OCI-LY7 (cell line): ENCODE data around the gene AIP. TPM values are rescaled to one million over a fixed set of nuclear protein-coding genes. Genes with fewer than 3 reads are reported as not detected.

Experiments used
- BruUV-seq: library from RNA; stranded (reverse); fragments of 400-500 nt; replicated peaks from 2 replicates; lab custom pipeline; 2021; lab: Mats Ljungman, UMichigan
- CTCF ChIA-PET: fragments of 300-600 bp; sonication (Branson Sonifier 250); formaldehyde crosslinking; loops from one replicate; lab custom pipeline; 2022; ENCODE audit warnings: antibody characterized with exemption; ENCODE audit not compliant: unreplicated experiment; lab: Charles Lee
- POLR2A ChIA-PET: fragments of 300-600 bp; sonication (Branson Sonifier 250); formaldehyde crosslinking; loops from one replicate; lab custom pipeline; 2022; ENCODE audit warnings: antibody characterized with exemption; lab: Charles Lee
- DNase-seq: peaks from one replicate; pipeline ENCODE4 v3.0.0-alpha.2; 2015; ENCODE audit warnings: low spot score
- H2AFZ ChIP-seq: fragments of 200-600 bp; sonication (generic), shearing (Covaris generic); 2 replicates; pipeline ENCODE4 v1.6.1; 2014; ENCODE audit warnings: mild to moderate bottlenecking, antibody characterized with exemption, low read length, moderate library complexity
- H3K27ac ChIP-seq: fragments of 200-600 bp; sonication (generic); 2 replicates; pipeline ENCODE4 v1.5.1; 2014; ENCODE audit warnings: mixed run types, low read depth, mild to moderate bottlenecking, moderate library complexity, low read length, inconsistent platforms; ENCODE audit not compliant: poor library complexity, severe bottlenecking
- H3K36me3 ChIP-seq: fragments of 200-600 bp; sonication (generic); 2 replicates; pipeline ENCODE4 v1.6.1; 2014; ENCODE audit warnings: mild to moderate bottlenecking, antibody characterized with exemption, low read length, moderate library complexity, mixed read lengths; ENCODE audit not compliant: insufficient read depth
- H3K4me1 ChIP-seq: fragments of 200-600 bp; sonication (generic); 2 replicates; pipeline ENCODE4 v1.5.1; 2014; ENCODE audit warnings: mild to moderate bottlenecking, low read length; ENCODE audit not compliant: insufficient read depth, poor library complexity, severe bottlenecking
- H3K4me2 ChIP-seq: fragments of 200-600 bp; sonication (generic); 2 replicates; pipeline ENCODE4 v1.6.1; 2014; ENCODE audit warnings: mild to moderate bottlenecking, low read length
- H3K4me3 ChIP-seq: fragments of 200-600 bp; sonication (generic); 2 replicates; pipeline ENCODE4 v1.5.1; 2014; ENCODE audit warnings: mild to moderate bottlenecking, low read depth, low read length; ENCODE audit not compliant: poor library complexity, severe bottlenecking
- H3K79me2 ChIP-seq: fragments of 200-600 bp; sonication (generic); 2 replicates; pipeline ENCODE4 v1.6.1; 2016; ENCODE audit warnings: low read depth, mild to moderate bottlenecking, low read length, moderate library complexity, mixed read lengths; ENCODE audit not compliant: insufficient read depth
- H3K9me2 ChIP-seq: fragments of 200-600 bp; sonication (generic); 2 replicates; pipeline ENCODE4 v1.6.1; 2016; ENCODE audit warnings: mild to moderate bottlenecking, low read length, mixed read lengths; ENCODE audit not compliant: insufficient read depth
- H3K9me3 ChIP-seq: fragments of 200-600 bp; sonication (generic); 2 replicates; pipeline ENCODE4 v1.6.1; 2014; ENCODE audit warnings: mild to moderate bottlenecking, mixed run types, low read length, mixed read lengths
- H4K20me1 ChIP-seq: fragments of 200-600 bp; sonication (generic); 2 replicates; pipeline ENCODE4 v1.6.1; 2014; ENCODE audit warnings: mild to moderate bottlenecking, antibody characterized with exemption, low read length, moderate library complexity, mixed read lengths; ENCODE audit not compliant: insufficient read depth
- EZH2phosphoT487 ChIP-seq: fragments of 200-600 bp; sonication (generic); IDR thresholded peaks from 2 replicates; pipeline ENCODE4 v1.6.1; 2018; ENCODE audit warnings: low read depth, borderline replicate concordance, mild to moderate bottlenecking, mixed run types, antibody characterized with exemption, low read length, moderate library complexity, mixed read lengths
- intact Hi-C: fragments of 100-400 bp; cut with micrococcal nuclease; formaldehyde crosslinking; loops from one replicate; pipeline ENCODE4 v1.10.0; 2022; ENCODE audit not compliant: unreplicated experiment
- total RNA-seq, 2 experiments: library from RNA; depleted of rRNA in 1 of 2; stranded (reverse); fragments of >200 nt in 1 of 2; shearing (Covaris generic) in 1 of 2; gene quantifications; 2 replicates each; pipeline ENCODE4 v1.2.3, GENCODE V29; 2014 to 2022
- TF ChIP-seq, protein P1 (sequence below): fragments of 200-600 bp; sonication (generic); conservative IDR thresholded peaks from 2 replicates; pipeline ENCODE4 v1.5.1; 2014; ENCODE audit warnings: mild to moderate bottlenecking, antibody characterized with exemption, low read length, moderate library complexity, mixed read lengths

The AIP gene
- total RNA-seq, 2 experiments from 2014 or later = 112 to 125 TPM

DNA sequence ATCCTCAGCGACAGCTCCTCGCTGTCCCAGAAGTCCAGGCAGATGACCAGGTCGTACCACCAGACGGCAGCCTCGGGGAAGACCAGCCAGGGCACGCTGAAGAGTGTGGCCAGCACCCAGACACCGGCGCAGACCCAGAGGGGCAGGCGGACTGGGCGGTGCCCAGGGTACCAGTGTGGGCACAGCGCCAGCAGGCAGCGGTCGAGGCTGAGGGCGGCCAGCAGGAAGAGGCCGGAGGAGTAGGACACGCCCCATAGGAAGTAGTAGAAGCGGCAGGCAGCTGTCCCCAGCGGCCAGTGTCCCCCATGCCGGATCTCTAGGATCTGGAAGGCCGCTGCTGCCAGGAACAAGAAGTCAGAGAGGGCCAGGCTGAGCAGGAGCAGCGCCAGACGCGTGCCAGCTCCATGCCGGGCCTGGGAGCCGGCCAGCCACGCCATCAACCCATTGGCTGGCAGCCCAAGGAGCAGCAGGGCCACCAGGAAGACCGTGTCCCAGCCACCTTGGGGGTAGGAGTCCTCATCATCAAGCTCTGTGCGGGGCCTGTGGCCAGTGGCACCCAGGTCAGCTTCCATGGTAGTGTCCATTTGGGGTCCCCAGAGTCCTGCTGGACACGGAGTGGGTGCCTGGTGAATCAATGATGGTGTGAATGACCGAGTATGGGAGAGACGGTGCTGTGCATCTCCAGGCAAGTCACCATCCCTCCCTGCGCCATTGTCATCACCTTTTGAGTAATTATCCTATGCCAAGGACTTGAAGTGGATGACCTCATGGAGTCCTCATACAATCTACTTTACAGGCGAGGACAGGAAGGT lies 30.5 kb upstream of the AIP start, which contains the start of gene GPR152:
TSS of gene GPR152 (minus strand) at position 589 of the 812 bp plus-strand sequence. CDS start at position 584, 5 bp downstream.
- Histone ChIP-seq H3K79me2 (no peaks in the 10 kb centered on the region), H3K9me3 (no peaks in the 10 kb centered on the region), H3K4me3 (no peak within 1 kb of the TSS), H3K36me3 (no peaks in the 10 kb centered on the region), H3K4me1 (peaks cover 39% of the 10 kb centered on the region), H3K27ac (no peak within 1 kb of the TSS), H3K9me2 (no peaks in the 10 kb centered on the region), H2AFZ (no peak within 1 kb of the TSS), H4K20me1 (no peaks in the 10 kb centered on the region), H3K4me2 (no peak within 1 kb of the TSS)
- BruUV-seq = no TSS peak
- ChIA-PET CTCF (no interaction called here), POLR2A (interaction anchor here (0.6 kb wide), 1 partner anchor 11 kb away, joined by 4 read pairs; no protein-coding TSS in a partner anchor)
- intact Hi-C loops = no loop called here
- TF ChIP-seq, protein P1, sequence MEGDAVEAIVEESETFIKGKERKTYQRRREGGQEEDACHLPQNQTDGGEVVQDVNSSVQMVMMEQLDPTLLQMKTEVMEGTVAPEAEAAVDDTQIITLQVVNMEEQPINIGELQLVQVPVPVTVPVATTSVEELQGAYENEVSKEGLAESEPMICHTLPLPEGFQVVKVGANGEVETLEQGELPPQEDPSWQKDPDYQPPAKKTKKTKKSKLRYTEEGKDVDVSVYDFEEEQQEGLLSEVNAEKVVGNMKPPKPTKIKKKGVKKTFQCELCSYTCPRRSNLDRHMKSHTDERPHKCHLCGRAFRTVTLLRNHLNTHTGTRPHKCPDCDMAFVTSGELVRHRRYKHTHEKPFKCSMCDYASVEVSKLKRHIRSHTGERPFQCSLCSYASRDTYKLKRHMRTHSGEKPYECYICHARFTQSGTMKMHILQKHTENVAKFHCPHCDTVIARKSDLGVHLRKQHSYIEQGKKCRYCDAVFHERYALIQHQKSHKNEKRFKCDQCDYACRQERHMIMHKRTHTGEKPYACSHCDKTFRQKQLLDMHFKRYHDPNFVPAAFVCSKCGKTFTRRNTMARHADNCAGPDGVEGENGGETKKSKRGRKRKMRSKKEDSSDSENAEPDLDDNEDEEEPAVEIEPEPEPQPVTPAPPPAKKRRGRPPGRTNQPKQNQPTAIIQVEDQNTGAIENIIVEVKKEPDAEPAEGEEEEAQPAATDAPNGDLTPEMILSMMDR = no peak
- no peak for TF ChIP-seq EZH2phosphoT487
- no peak for DNase-seq

DNA sequence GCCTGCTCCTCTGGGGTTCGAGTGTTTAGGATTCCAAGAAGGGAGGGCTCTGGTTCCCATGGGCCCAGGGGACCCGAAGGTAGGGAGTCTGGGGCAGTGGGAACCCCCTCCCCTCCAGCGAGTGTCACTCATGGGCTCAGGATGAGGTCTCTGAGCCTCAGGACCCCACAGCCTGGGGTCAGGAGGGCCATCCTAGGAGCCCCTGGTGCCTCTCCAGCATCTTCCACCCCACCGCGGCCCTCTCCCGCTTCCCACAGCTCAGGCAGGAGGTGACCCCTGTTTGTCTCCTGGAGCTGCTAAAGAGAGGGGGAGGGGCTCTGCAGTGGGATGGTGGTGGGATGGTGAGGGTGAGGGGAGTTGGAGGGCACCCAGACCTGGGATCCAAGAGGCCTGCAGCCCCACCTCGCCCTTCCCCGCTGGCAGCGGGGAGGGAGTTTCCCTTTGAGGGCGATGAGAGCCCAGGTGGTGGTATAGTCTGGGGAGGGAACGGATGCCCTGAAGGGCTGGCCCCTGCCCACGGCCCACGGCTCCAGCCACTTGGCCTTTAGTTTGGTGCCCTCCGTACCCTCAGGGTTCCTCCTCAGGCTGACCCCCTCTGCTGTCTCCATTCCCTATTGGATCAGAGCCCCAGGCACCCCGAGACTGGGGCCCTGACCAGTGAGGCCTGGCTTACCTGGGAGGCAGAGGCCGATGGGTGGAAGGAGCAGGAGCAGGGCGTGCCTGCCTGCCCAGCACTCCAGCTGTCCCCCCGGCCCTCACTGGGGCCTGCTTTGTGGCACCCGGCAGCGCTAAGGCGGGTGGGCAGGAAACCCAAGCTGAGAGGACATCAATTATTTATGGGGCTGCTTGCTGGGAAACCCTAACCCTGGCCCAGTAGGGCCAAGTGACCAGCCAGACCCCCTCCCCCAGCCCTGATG lies 28.8 kb upstream of the AIP start:
- no peaks in the 10 kb centered on the region for H3K36me3 ChIP-seq
- no peaks in the 10 kb centered on the region for H3K79me2 ChIP-seq
- H2AFZ ChIP-seq = no peak overlapping the region
- no peak for DNase-seq
- no TSS peak for BruUV-seq
- intact Hi-C loops = no loop called here
- no peaks in the 10 kb centered on the region for H3K9me2 ChIP-seq
- no peaks in the 10 kb centered on the region for H3K9me3 ChIP-seq
- no peak overlapping the region for H3K4me3 ChIP-seq
- ChIA-PET POLR2A (no interaction called here), CTCF (no interaction called here)
- H3K27ac ChIP-seq = no peak overlapping the region
- H4K20me1 ChIP-seq = no peaks in the 10 kb centered on the region
- H3K4me2 ChIP-seq = no peak overlapping the region
- H3K4me1 ChIP-seq = peaks cover 42% of the 10 kb centered on the region
- no peak for TF ChIP-seq EZH2phosphoT487
- TF ChIP-seq, protein P1 = no peak
